CD4-positive, alpha-beta T cell (primary cell): ENCODE data around the gene MAST2. TPM values are rescaled to one million over a fixed set of nuclear protein-coding genes. Genes with fewer than 3 reads are reported as not detected.

Experiments
- ATAC-seq: fragments of 200-7000 bp; cut with Tn5 transposase; one replicate; pipeline ENCODE4 v1.10.0; 2022; ENCODE audit warnings: mild to moderate bottlenecking; ENCODE audit not compliant: poor library complexity
- CTCF ChIA-PET: fragments of 350-600 bp; sonication (Branson Sonifier 250); formaldehyde crosslinking; loops from one replicate; lab custom pipeline; 2021; ENCODE audit warnings: antibody characterized with exemption, inconsistent platforms; lab: Charles Lee
- POLR2A ChIA-PET: fragments of 350-600 bp; sonication (Branson Sonifier 250); formaldehyde crosslinking; loops from one replicate; lab custom pipeline; 2021; ENCODE audit warnings: antibody characterized with exemption, inconsistent platforms; lab: Charles Lee
- DNase-seq, 14 experiments: peaks; one replicate each; pipeline ENCODE4 v3.0.0-alpha.2; 2013 to 2020; ENCODE audit warnings: mixed read lengths in 2 of 14
- H3K27ac ChIP-seq, 2 donors: one replicate each; pipeline versions ENCODE4 v1.5.1 to v1.7.0; 2013; ENCODE audit warnings: low read length in 2 of 2, low read depth in 1 of 2, mild to moderate bottlenecking in 1 of 2
- H3K27me3 ChIP-seq, 2 experiments: 1 replicate in 1 of 2; 2 replicates in 1 of 2; pipeline versions ENCODE4 v1.6.1 to v1.7.0; 2013; ENCODE audit warnings: low read length in 2 of 2, control low read depth in 1 of 2, mild to moderate bottlenecking in 1 of 2, moderate library complexity in 1 of 2; ENCODE audit not compliant: insufficient read depth in 2 of 2, control insufficient read depth in 1 of 2
- H3K36me3 ChIP-seq: one replicate; pipeline ENCODE4 v1.6.1; 2013; ENCODE audit warnings: low read length, control low read depth; ENCODE audit not compliant: insufficient read depth
- H3K4me1 ChIP-seq: one replicate; pipeline ENCODE4 v1.6.1; 2013; ENCODE audit warnings: low read length, control low read depth; ENCODE audit not compliant: insufficient read depth
- H3K4me3 ChIP-seq: one replicate; pipeline ENCODE4 v1.5.1; 2013; ENCODE audit warnings: mild to moderate bottlenecking, low read length, moderate library complexity
- H3K9me3 ChIP-seq, 2 experiments: 1 replicate in 1 of 2; 2 replicates in 1 of 2; pipeline versions ENCODE4 v1.6.1 to v1.7.0; 2013; ENCODE audit warnings: low read length in 2 of 2, mild to moderate bottlenecking in 2 of 2, control low read depth in 1 of 2, moderate library complexity in 1 of 2; ENCODE audit not compliant: control insufficient read depth in 1 of 2, insufficient read depth in 1 of 2
- H3K27ac Mint-ChIP-seq: one replicate; pipeline ENCODE4 v1.8.0; 2020; ENCODE audit warnings: mixed read lengths
- H3K27me3 Mint-ChIP-seq: one replicate; pipeline ENCODE4 v1.8.0; 2021; ENCODE audit warnings: mixed read lengths
- H3K36me3 Mint-ChIP-seq: one replicate; pipeline ENCODE4 v1.8.0; 2021; ENCODE audit warnings: low read depth, mixed read lengths
- H3K4me1 Mint-ChIP-seq: one replicate; pipeline ENCODE4 v1.8.0; 2021; ENCODE audit warnings: low read depth, mixed read lengths
- H3K4me3 Mint-ChIP-seq: one replicate; pipeline ENCODE4 v1.8.0; 2020; ENCODE audit warnings: mild to moderate bottlenecking, mixed read lengths
- H3K9me3 Mint-ChIP-seq: one replicate; pipeline ENCODE4 v1.8.0; 2020; ENCODE audit warnings: mixed read lengths
- intact Hi-C, 2 experiments: fragments of 100-400 bp; cut with DNase I in 1 of 2; cut with micrococcal nuclease in 1 of 2; formaldehyde crosslinking; loops; one replicate each; pipeline versions ENCODE4 v1.15.1 to v1.9.0; 2023 to 2025; cut with DNase I, micrococcal nuclease
- total RNA-seq, 174 experiments: library from RNA in 2 of 174; stranded (reverse) in 2 of 174; gene quantifications; one replicate each; pipeline ENCODE4 v1.2.3 and lab custom pipeline; 2021 to 2026
- TF ChIP-seq, protein P1 (sequence below): fragments of 200-600 bp; IDR thresholded peaks from one replicate; pipeline ENCODE4 v1.8.0; 2022; ENCODE audit warnings: antibody characterized with exemption, mild to moderate bottlenecking

Gene MAST2
- total RNA-seq, 2 experiments from 2014 or later = 5.7 to 6.5 TPM

DNA sequence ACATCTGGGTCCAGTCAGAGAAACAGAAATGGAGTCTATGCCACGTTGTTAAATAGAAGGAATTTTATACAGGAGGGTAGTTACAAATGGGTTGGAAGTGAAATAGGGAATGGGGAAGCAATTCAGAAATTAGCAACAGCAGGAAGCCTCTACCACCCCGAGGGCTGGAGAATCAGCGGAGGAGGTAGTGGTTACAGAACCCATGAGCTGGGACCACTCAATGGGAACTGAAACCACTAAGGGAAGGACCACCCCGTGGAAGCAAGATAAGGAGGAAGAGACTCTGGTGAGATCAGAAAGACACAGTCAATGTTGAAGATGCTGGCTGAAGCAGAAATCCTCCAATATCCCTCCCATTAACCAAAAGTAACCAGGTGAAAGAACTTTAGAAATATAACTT, 15.5 kb upstream of the MAST2 start:
- intact Hi-C loops = no loop called here
- CTCF ChIA-PET = no interaction called here

DNA sequence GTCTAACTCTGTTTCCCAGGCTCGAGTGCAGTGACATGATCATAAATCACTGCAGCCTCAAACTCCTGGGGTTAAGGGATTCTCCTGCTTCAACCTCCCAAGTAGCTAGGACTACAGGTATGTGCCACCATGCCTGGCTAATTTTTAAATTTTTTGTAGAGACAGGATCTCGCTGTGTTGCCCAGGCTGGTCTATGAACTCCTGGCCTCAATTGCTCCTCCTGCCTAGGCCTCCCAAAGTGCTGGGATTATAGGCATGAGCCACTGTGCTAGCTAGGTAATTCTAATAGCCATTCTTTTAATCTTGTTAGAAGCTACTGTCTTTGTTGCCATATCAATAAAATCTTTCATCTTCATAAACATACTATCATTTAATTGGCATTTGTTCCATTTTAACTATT, 13.8 kb upstream of the MAST2 start:
- Mint-ChIP-seq H3K36me3 (no peaks in the 10 kb centered on the region), H3K27ac (no peak overlapping the region), H3K9me3 (no peaks in the 10 kb centered on the region), H3K27me3 (peaks cover 16% of the 10 kb centered on the region), H3K4me1 (peaks cover 25% of the 10 kb centered on the region), H3K4me3 (no peak overlapping the region)
- Histone ChIP-seq H3K4me1 (peaks cover 19% of the 10 kb centered on the region), H3K27ac (no peak overlapping the region), H3K36me3 (no peaks in the 10 kb centered on the region), H3K27me3 (no peaks in the 10 kb centered on the region), H3K9me3 (no peaks in the 10 kb centered on the region), H3K4me3 (no peak overlapping the region)
- intact Hi-C loops = no loop called here
- ChIA-PET POLR2A (no interaction called here), CTCF (no interaction called here)
- ATAC-seq = no peak
- no peak for DNase-seq
- TF ChIP-seq, protein P1, sequence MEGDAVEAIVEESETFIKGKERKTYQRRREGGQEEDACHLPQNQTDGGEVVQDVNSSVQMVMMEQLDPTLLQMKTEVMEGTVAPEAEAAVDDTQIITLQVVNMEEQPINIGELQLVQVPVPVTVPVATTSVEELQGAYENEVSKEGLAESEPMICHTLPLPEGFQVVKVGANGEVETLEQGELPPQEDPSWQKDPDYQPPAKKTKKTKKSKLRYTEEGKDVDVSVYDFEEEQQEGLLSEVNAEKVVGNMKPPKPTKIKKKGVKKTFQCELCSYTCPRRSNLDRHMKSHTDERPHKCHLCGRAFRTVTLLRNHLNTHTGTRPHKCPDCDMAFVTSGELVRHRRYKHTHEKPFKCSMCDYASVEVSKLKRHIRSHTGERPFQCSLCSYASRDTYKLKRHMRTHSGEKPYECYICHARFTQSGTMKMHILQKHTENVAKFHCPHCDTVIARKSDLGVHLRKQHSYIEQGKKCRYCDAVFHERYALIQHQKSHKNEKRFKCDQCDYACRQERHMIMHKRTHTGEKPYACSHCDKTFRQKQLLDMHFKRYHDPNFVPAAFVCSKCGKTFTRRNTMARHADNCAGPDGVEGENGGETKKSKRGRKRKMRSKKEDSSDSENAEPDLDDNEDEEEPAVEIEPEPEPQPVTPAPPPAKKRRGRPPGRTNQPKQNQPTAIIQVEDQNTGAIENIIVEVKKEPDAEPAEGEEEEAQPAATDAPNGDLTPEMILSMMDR = no peak

More for the DNA sequence above, 15.5 kb upstream of the MAST2 start:
- Mint-ChIP-seq H3K27me3 (peaks cover 11% of the 10 kb centered on the region), H3K27ac (no peak overlapping the region), H3K4me1 (peaks cover 25% of the 10 kb centered on the region), H3K9me3 (no peaks in the 10 kb centered on the region), H3K36me3 (no peaks in the 10 kb centered on the region), H3K4me3 (no peak overlapping the region)
- Histone ChIP-seq H3K4me3 (no peak overlapping the region), H3K4me1 (peaks cover 21% of the 10 kb centered on the region), H3K27me3 (no peaks in the 10 kb centered on the region), H3K36me3 (no peaks in the 10 kb centered on the region), H3K9me3 (no peaks in the 10 kb centered on the region), H3K27ac (no peak overlapping the region)
- POLR2A ChIA-PET = no interaction called here
- no peak for DNase-seq
- TF ChIP-seq, protein P1 = no peak
- no peak for ATAC-seq

DNA sequence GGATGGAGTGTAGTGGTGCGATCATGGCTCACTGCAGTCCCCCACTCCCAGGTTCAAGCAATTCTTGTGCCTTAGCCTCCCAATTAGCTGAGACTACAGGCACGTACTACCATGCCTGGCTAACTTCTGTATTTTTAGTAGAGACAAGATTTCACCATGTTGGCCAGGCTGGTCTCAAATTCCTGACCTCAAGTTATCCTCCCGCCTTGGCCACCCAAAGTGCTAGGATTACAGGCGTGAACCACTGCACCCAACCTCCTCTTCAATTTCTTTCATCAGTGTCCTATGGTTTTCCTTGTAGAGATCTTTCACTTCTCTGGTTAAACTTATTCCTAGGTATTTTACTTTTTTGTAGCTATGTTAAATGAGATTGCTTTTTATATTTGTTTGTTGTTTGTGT, 10.7 kb upstream of the MAST2 start:
- Mint-ChIP-seq H3K4me1 (no peaks in the 10 kb centered on the region), H3K9me3 (no peaks in the 10 kb centered on the region), H3K27me3 (peaks cover 12% of the 10 kb centered on the region), H3K4me3 (no peak overlapping the region), H3K27ac (no peak overlapping the region), H3K36me3 (no peaks in the 10 kb centered on the region)
- POLR2A ChIA-PET = no interaction called here
- Histone ChIP-seq H3K36me3 (no peaks in the 10 kb centered on the region), H3K27ac (no peak overlapping the region), H3K27me3 (no peaks in the 10 kb centered on the region), H3K4me1 (no peaks in the 10 kb centered on the region), H3K4me3 (no peak overlapping the region), H3K9me3 (no peaks in the 10 kb centered on the region)
- TF ChIP-seq, protein P1 = no peak
- CTCF ChIA-PET = no interaction called here
- ATAC-seq (no peak), DNase-seq (no peak)
- intact Hi-C loops = no loop called here
